Esophagus squamous epithelium (tissue), 4 donors: ENCODE measurements around the gene SNPH.

Experiments used
- POLR2A ChIP-seq, 4 donors: fragments of 450-650 bp; IDR thresholded peaks; one replicate each; pipeline ENCODE4 v1.6.1; 2017; ENCODE audit warnings: antibody characterized with exemption in 4 of 4, mild to moderate bottlenecking in 4 of 4, moderate library complexity in 3 of 4
- TF ChIP-seq, protein P1 (sequence below), 6 experiments: fragments of 450-650 bp in 4 of 6; fragments of 200-600 bp in 2 of 6; sonication (generic) in 2 of 6; IDR thresholded peaks; one replicate each; pipeline ENCODE4 v1.5.1; 2016 to 2019; ENCODE audit warnings: antibody characterized with exemption in 6 of 6, mild to moderate bottlenecking in 4 of 6, moderate library complexity in 4 of 6

DNA sequence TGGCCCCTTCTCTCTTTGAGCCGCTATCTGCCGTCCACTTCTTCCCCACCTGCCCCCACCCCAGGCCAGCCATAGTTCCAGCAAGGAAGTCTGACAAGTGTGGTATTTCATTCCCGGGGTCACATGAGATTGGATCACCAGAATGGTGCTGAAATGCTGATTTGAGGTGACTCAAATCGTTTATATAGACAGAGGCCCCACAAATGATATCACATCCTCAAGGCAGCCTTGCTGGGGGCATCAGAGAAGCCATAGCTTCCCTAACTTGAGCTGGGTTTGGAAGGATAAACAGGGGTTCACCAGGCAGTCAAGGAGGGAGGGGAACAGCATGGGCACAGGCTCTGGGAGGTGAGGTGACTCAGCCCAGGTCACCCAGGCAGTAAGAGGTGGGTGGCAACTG, 53.0 kb downstream of the SNPH start:
- TF ChIP-seq, protein P1, sequence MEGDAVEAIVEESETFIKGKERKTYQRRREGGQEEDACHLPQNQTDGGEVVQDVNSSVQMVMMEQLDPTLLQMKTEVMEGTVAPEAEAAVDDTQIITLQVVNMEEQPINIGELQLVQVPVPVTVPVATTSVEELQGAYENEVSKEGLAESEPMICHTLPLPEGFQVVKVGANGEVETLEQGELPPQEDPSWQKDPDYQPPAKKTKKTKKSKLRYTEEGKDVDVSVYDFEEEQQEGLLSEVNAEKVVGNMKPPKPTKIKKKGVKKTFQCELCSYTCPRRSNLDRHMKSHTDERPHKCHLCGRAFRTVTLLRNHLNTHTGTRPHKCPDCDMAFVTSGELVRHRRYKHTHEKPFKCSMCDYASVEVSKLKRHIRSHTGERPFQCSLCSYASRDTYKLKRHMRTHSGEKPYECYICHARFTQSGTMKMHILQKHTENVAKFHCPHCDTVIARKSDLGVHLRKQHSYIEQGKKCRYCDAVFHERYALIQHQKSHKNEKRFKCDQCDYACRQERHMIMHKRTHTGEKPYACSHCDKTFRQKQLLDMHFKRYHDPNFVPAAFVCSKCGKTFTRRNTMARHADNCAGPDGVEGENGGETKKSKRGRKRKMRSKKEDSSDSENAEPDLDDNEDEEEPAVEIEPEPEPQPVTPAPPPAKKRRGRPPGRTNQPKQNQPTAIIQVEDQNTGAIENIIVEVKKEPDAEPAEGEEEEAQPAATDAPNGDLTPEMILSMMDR (IDR thresholded peaks at IDR 0.05): no peak
- no peak for TF ChIP-seq POLR2A (IDR thresholded peaks at IDR 0.05)
